Transverse colon (tissue), 4 donors: Measurements from ENCODE around the gene KIF20A. TPM values are rescaled to one million over a fixed set of nuclear protein-coding genes. Genes with fewer than 3 reads are reported as not detected.
"Not testable (repeated sequence)": the region's sequence is repeated elsewhere in the genome, so short reads cannot be mapped to it uniquely, and the experiment has no call there.

Experiments
- DNase-seq: peaks from one replicate; pipeline ENCODE4 v3.0.0-alpha.2; 2019
- H3K27ac ChIP-seq, 4 donors: fragments of 200-600 bp; sonication (generic); 2 replicates each; pipeline ENCODE4 v1.5.1; 2016 to 2018; ENCODE audit warnings: inconsistent platforms in 4 of 4
- H3K27me3 ChIP-seq: fragments of 200-600 bp; sonication (generic); 2 replicates; pipeline ENCODE4 v1.5.1; 2017; ENCODE audit warnings: inconsistent platforms
- H3K36me3 ChIP-seq, 4 donors: fragments of 200-600 bp; sonication (generic); 2 replicates each; pipeline ENCODE4 v1.5.1; 2017 to 2019; ENCODE audit warnings: inconsistent platforms in 4 of 4
- H3K4me1 ChIP-seq, 4 donors: fragments of 200-600 bp; sonication (generic); 2 replicates each; pipeline ENCODE4 v1.5.1; 2017 to 2020; ENCODE audit warnings: inconsistent platforms in 4 of 4
- H3K4me3 ChIP-seq, 4 donors: fragments of 200-600 bp; sonication (generic); 1 replicate in 1 of 4; 2 replicates in 3 of 4; pipeline versions ENCODE4 v1.5.1 to v1.6.1; 2017 to 2019; ENCODE audit warnings: inconsistent platforms in 4 of 4
- H3K9me3 ChIP-seq, 2 donors: fragments of 200-600 bp; sonication (generic); 2 replicates each; pipeline ENCODE4 v1.5.1; 2017 to 2019; ENCODE audit warnings: inconsistent platforms in 2 of 2
- EP300 ChIP-seq: sonication (generic); formaldehyde crosslinking; IDR thresholded peaks from one replicate; pipeline ENCODE4 v1.6.1; 2017; ENCODE audit warnings: antibody characterized with exemption, low read depth
- POLR2A ChIP-seq: fragments of 450-650 bp; IDR thresholded peaks from one replicate; pipeline ENCODE4 v1.6.1; 2016; ENCODE audit warnings: antibody characterized with exemption, mild to moderate bottlenecking, moderate library complexity
- POLR2AphosphoS5 ChIP-seq, 3 donors: sonication (generic); formaldehyde crosslinking; IDR thresholded peaks; one replicate each; pipeline ENCODE4 v1.6.1; 2016; ENCODE audit warnings: antibody characterized with exemption in 3 of 3
- WGBS, 2 donors: methylation state at CpG; one replicate each; pipeline ENCODE4 v1.1.5; 2018; ENCODE audit warnings: low coverage in 1 of 2; 5-methylcytosine and 5-hydroxymethylcytosine counted together
- in situ Hi-C, 4 donors: fragments of 200-750 bp; cut with MboI; loops; one replicate each; pipeline versions ENCODE4 v1.15.0 to v1.15.1; 2017; ENCODE audit warnings: low sequenced_read_pairs in 3 of 4, low pct_ligation_motif_present in 1 of 4, low pct_unique_long_range_greater_than_20kb in 1 of 4
- intact Hi-C: fragments of 100-400 bp; cut with DNase I; formaldehyde crosslinking; loops from one replicate; pipeline ENCODE4 v1.15.1; 2023; ENCODE audit warnings: low total_unique reads
- total RNA-seq, 4 donors: library from RNA; depleted of rRNA; stranded (reverse); fragments of >200 nt; gene quantifications; one replicate each; pipeline ENCODE4 v1.1.0, GENCODE V29; 2016
- TF ChIP-seq, protein P1 (sequence below), 5 experiments: fragments of 200-600 bp in 3 of 5; fragments of 450-650 bp in 2 of 5; sonication (generic) in 3 of 5; IDR thresholded peaks; 1 replicate in 2 of 5; 2 replicates in 3 of 5; pipeline ENCODE4 v1.5.1; 2016 to 2017; ENCODE audit warnings: antibody characterized with exemption in 5 of 5, inconsistent platforms in 3 of 5, mild to moderate bottlenecking in 2 of 5, moderate library complexity in 1 of 5

Gene KIF20A
- total RNA-seq, 4 donors from 2014 or later: 1.9 to 5.0 (median 1.9) TPM; not detected in 1

DNA sequence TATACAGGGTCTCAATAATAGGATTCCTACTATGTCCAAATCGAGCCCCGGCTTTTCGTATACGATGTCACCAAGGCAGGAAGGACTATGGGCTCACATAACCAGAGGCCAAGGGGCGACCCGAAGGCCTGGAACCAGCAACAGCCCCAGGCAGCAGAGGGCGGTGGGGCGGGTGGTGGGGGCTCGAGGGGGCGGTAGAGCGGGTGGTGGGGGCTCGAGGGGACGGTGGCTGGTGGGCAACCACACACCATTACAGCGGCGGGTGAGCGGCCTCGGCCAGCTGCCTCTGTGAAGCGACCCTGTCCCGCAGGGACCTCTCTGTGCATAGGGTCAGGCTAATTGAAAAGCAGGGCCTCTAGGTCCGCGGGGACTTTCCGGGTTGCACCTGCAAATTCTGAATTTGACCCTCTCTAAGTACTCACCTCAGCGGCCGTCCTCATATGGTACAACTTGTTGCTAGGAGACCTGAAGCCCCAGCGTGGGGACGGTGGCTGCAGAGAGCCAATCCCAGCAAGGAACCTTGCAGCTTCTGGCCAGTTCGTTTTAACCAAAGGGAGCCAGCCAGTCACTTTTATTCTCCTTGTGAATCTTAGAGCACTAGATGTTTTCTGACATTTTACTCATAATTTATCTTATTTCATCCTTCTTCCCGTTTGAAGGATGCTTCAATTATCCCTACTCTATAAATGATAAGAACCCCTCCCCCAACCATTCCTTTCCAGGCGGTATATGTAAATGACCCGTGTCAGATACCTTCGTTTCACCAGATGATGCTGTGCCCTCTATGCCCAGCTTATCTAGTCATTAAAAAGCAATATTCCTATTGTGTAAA, 39.7 kb upstream of the KIF20A start, which contains the start of gene NME5:
Gene NME5 (minus strand): TSS at position 480 of the 832 bp plus-strand sequence. CDS start 648 bp downstream, outside the sequence.
- TF ChIP-seq, protein P1, sequence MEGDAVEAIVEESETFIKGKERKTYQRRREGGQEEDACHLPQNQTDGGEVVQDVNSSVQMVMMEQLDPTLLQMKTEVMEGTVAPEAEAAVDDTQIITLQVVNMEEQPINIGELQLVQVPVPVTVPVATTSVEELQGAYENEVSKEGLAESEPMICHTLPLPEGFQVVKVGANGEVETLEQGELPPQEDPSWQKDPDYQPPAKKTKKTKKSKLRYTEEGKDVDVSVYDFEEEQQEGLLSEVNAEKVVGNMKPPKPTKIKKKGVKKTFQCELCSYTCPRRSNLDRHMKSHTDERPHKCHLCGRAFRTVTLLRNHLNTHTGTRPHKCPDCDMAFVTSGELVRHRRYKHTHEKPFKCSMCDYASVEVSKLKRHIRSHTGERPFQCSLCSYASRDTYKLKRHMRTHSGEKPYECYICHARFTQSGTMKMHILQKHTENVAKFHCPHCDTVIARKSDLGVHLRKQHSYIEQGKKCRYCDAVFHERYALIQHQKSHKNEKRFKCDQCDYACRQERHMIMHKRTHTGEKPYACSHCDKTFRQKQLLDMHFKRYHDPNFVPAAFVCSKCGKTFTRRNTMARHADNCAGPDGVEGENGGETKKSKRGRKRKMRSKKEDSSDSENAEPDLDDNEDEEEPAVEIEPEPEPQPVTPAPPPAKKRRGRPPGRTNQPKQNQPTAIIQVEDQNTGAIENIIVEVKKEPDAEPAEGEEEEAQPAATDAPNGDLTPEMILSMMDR (IDR thresholded peaks at IDR 0.05): no peak
- no peak for TF ChIP-seq EP300
- TF ChIP-seq POLR2AphosphoS5 (IDR thresholded peaks at IDR 0.05): no peak
- TF ChIP-seq POLR2A: no peak
- WGBS, 2 donors: 7 to 8% methylated on average over 6 to 14 of the region's 31 CpGs
- no peaks in the 10 kb centered on the region for H3K9me3 ChIP-seq
- in situ Hi-C loops: loop anchor here in 3 of 4 donors (5.0 to 25.0 kb wide), 4 partner anchors 62 to 354 kb away; no protein-coding TSS in a partner anchor
- H3K36me3 ChIP-seq: no peaks in the 10 kb centered on the region
- intact Hi-C loops: loop anchor here (10.0 kb wide), 1 partner anchor 364 kb away; no protein-coding TSS in a partner anchor
- peaks cover 0 to 15% (median 3%) of the 10 kb centered on the region in 4 donors for H3K4me1 ChIP-seq
- H3K4me3 ChIP-seq: peak within 1 kb of the TSS; percentile 18 to 56 (median 38)
- H3K27me3 ChIP-seq: peaks cover 3% of the 10 kb centered on the region
- peak; percentile 63 for DNase-seq
- H3K27ac ChIP-seq: no peak within 1 kb of the TSS

DNA sequence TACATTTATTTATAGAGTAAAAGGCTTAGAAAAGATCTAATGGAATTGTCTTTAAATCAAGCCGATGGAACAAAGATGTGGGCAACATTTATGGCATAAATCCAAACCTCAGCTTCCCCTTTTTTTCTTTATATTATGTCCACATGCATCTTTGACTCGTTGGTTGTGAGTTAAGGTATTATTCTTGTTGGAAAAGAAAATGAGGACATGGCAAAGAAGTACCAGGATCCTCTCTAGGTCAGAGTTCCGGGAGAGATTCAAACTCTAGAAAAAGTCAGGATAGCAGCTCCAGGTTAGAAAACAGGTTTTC, 39.2 kb upstream of the KIF20A start:
- whole genome bisulfite sequencing, 2 donors: 43 to 46% methylated on average over 3 of the region's 3 CpGs
- Histone ChIP-seq H3K27me3 (peaks cover 3% of the 10 kb centered on the region), H3K36me3 (no peaks in the 10 kb centered on the region), H3K4me1 (peaks cover 0 to 15% (median 3%) of the 10 kb centered on the region in 4 donors), H3K9me3 (no peaks in the 10 kb centered on the region), H3K27ac (no peak overlapping the region), H3K4me3 (no peak overlapping the region)
- in situ Hi-C loops (loop anchor here in 3 of 4 donors (5.0 to 25.0 kb wide), 4 partner anchors 62 to 355 kb away; no protein-coding TSS in a partner anchor), intact Hi-C loops (loop anchor here (10.0 kb wide), 1 partner anchor 365 kb away; no protein-coding TSS in a partner anchor)
- no peak for DNase-seq
- no peak for TF ChIP-seq POLR2A
- TF ChIP-seq EP300: no peak
- no peak for TF ChIP-seq POLR2AphosphoS5 (IDR thresholded peaks at IDR 0.05)
- TF ChIP-seq, protein P1 (IDR thresholded peaks at IDR 0.05): no peak

DNA sequence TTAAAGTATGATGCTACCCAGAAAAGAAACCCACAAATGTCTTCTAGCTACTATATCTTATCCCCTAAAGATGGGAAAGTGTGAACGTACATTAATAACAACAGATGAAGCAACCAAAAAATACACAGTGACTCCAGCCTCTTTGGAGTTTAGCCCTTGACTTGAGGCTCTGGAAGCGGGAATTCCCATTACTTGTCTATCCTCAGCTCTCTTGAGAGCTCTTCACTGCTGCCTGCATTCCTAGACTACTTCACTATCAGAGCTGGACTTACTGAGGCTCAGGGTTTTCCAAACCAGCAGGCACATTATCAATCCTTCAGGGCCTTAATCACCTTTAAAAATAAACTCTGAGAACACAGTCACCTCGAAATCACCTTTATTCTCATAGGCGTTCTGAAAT, 38.6 kb upstream of the KIF20A start:
- intact Hi-C loops (no loop called here), in situ Hi-C loops (loop anchor here in 1 of 4 donors (25.0 kb wide), 1 partner anchor 353 kb away; no protein-coding TSS in a partner anchor)
- Histone ChIP-seq H3K36me3 (no peaks in the 10 kb centered on the region), H3K27ac (no peak overlapping the region), H3K4me1 (peaks cover 0 to 15% (median 3%) of the 10 kb centered on the region in 4 donors), H3K4me3 (no peak overlapping the region), H3K27me3 (peaks cover 3% of the 10 kb centered on the region), H3K9me3 (no peaks in the 10 kb centered on the region)
- TF ChIP-seq, protein P1 (IDR thresholded peaks at IDR 0.05): no peak
- TF ChIP-seq POLR2A (no peak), POLR2AphosphoS5 (IDR thresholded peaks at IDR 0.05) (no peak), EP300 (no peak)
- WGBS, 2 donors: 50 to 64% methylated on average over 2 to 4 of the region's 4 CpGs
- no peak for DNase-seq

DNA sequence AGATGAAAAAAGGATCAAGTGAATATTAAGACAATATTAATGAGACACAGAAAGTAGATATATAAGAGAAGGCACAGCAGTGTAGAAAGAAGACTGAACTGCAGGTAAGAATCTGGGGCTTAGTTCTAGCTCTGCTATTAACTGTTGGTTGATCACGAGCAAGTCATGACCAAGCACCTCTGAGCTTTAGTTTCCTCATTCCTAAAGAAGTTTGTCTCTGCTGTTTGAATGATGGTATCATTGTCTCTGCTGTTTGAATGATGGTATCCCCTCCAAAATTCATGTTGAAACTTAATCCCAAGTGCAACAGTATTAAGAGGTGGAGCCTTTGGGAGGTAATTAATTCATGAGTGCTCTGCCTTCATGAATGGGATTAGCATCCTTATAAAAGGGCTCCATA, 37.2 kb upstream of the KIF20A start:
- intact Hi-C loops (no loop called here), in situ Hi-C loops (loop anchor here in 1 of 4 donors (25.0 kb wide), 1 partner anchor 354 kb away; no protein-coding TSS in a partner anchor)
- H3K9me3 ChIP-seq: no peaks in the 10 kb centered on the region
- peaks cover 3% of the 10 kb centered on the region for H3K27me3 ChIP-seq
- TF ChIP-seq, protein P1 (IDR thresholded peaks at IDR 0.05): no peak
- TF ChIP-seq EP300 (no peak), POLR2AphosphoS5 (IDR thresholded peaks at IDR 0.05) (no peak), POLR2A (no peak)
- DNase-seq: no peak
- no peak overlapping the region for H3K27ac ChIP-seq
- H3K4me3 ChIP-seq: no peak overlapping the region
- H3K4me1 ChIP-seq: peaks cover 0 to 15% (median 3%) of the 10 kb centered on the region in 4 donors
- 71 to 100% methylated on average over 1 of the region's 1 CpG for WGBS, 2 donors
- H3K36me3 ChIP-seq: no peaks in the 10 kb centered on the region

DNA sequence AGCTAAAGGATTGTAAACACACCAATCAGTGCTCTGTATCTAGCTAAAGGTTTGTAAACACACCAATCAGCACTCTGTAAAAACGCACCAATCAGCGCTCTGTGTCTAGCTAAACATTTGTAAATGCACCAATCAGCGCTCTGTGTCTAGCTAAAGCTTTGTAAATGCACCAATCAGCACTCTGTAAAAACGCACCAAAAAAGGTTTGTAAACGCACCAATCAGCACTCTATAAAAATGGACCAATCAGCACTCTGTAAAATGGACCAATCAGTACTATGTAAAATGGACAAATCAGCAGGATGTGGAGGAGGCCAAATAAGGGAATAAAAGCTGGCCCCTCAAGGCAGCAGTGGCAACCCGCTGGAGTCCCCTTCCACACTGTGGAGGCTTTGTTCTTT, 35.3 kb upstream of the KIF20A start:
- H3K4me1 ChIP-seq: peaks cover 0 to 11% (median 2%) of the 10 kb centered on the region in 4 donors
- H3K9me3 ChIP-seq, H3K27me3 ChIP-seq, H3K27ac ChIP-seq, intact Hi-C loops, H3K36me3 ChIP-seq, DNase-seq, H3K4me3 ChIP-seq: not testable (repeated sequence)
- in situ Hi-C loops: loop anchor here in 1 of 4 donors (25.0 kb wide), 1 partner anchor 356 kb away; no protein-coding TSS in a partner anchor
- 95 to 97% methylated on average over 5 to 6 of the region's 6 CpGs for WGBS, 2 donors
